Endodermal cell (in vitro differentiated cells): ENCODE data around the gene SPRR5. TPM values are rescaled to one million over a fixed set of nuclear protein-coding genes. Genes with fewer than 3 reads are reported as not detected.

Experiments used
- DNase-seq: peaks from one replicate; pipeline ENCODE4 v3.0.0-alpha.2; 2017
- H3K27ac ChIP-seq: 2 replicates; pipeline ENCODE4 v1.5.1; 2013; ENCODE audit warnings: mild to moderate bottlenecking, low read depth, low read length, moderate library complexity
- H3K27me3 ChIP-seq: 2 replicates; pipeline ENCODE4 v1.6.1; 2013; ENCODE audit warnings: mild to moderate bottlenecking, low read length, moderate library complexity; ENCODE audit not compliant: insufficient read depth, control insufficient read depth, poor library complexity, severe bottlenecking
- H3K36me3 ChIP-seq: 2 replicates; pipeline ENCODE4 v1.7.0; 2013; ENCODE audit warnings: mild to moderate bottlenecking, low read length, moderate library complexity; ENCODE audit not compliant: control insufficient read depth, insufficient read depth
- H3K4me1 ChIP-seq: one replicate; pipeline ENCODE4 v1.7.0; 2013; ENCODE audit warnings: low read length; ENCODE audit not compliant: control insufficient read depth, insufficient read depth
- H3K4me3 ChIP-seq: 2 replicates; pipeline ENCODE4 v1.5.1; 2013; ENCODE audit warnings: mild to moderate bottlenecking, low read length, moderate library complexity
- H3K9ac ChIP-seq: 2 replicates; pipeline ENCODE4 v1.6.1; 2013; ENCODE audit warnings: mild to moderate bottlenecking, low read length, moderate library complexity; ENCODE audit not compliant: poor library complexity, severe bottlenecking; ENCODE audit errors: extremely low read depth
- H3K9me3 ChIP-seq: 2 replicates; pipeline ENCODE4 v1.6.1; 2013; ENCODE audit warnings: mild to moderate bottlenecking, low read length, moderate library complexity; ENCODE audit not compliant: control insufficient read depth
- H3K27ac Mint-ChIP-seq: 2 replicates; pipeline ENCODE4 v1.8.0; 2020; ENCODE audit warnings: mixed read lengths
- H3K27me3 Mint-ChIP-seq: 2 replicates; pipeline ENCODE4 v1.8.0; 2021; ENCODE audit warnings: mild to moderate bottlenecking, mixed read lengths; ENCODE audit not compliant: insufficient read depth
- H3K36me3 Mint-ChIP-seq: 2 replicates; pipeline ENCODE4 v1.8.0; 2020; ENCODE audit warnings: low read depth, mixed read lengths
- H3K4me1 Mint-ChIP-seq: 2 replicates; pipeline ENCODE4 v1.8.0; 2020; ENCODE audit warnings: mixed read lengths
- H3K4me3 Mint-ChIP-seq: 2 replicates; pipeline ENCODE4 v1.8.0; 2020; ENCODE audit warnings: mild to moderate bottlenecking, moderate library complexity, mixed read lengths
- H3K9me3 Mint-ChIP-seq: 2 replicates; pipeline ENCODE4 v1.8.0; 2020; ENCODE audit warnings: mild to moderate bottlenecking, mixed read lengths
- CTCF ChIP-seq: fragments of 200-600 bp; sonication (generic); conservative IDR thresholded peaks from 2 replicates; pipeline ENCODE4 v1.5.0; 2021; ENCODE audit warnings: antibody characterized with exemption, mild to moderate bottlenecking
- WGBS, 2 experiments: methylation state at CpG; one replicate each; pipeline versions ENCODE4 v1.1.5 to v1.1.7; 2013; ENCODE audit warnings: missing lambda C conversion rate in 2 of 2, mixed read lengths in 1 of 2; ENCODE audit not compliant: insufficient coverage in 1 of 2, insufficient read length in 1 of 2; 5-methylcytosine and 5-hydroxymethylcytosine counted together
- long read RNA-seq, 4 experiments: library from polyadenylated mRNA in 2 of 4; library from RNA in 1 of 4; library from capped mRNA in 1 of 4; stranded (forward) in 3 of 4; unstranded in 1 of 4; transcript quantifications; one replicate each; pipeline ENCODE4 v2.0.0, GENCODE V29; 2020 to 2021; ENCODE audit warnings: inconsistent platforms in 1 of 4
- polyA plus RNA-seq, 2 experiments: library from polyadenylated mRNA; stranded (reverse); fragments of 50-300 nt; gene quantifications; one replicate each; pipeline ENCODE4 v1.2.3, GENCODE V29; 2013
- total RNA-seq, 2 donors: library from RNA; stranded (reverse); fragmentation: NEBNext Ultra II Directional in 1 of 2; extraction: Animal tissue kit (Norgen Biotek cat#: 25700) in 1 of 2; gene quantifications; 2 replicates in 1 of 2; 3 replicates in 1 of 2; pipeline ENCODE4 v1.2.1, GENCODE V29; 2021

SPRR5 gene
- not detected for total RNA-seq
- polyA plus RNA-seq (2013, experiment 1 of 2): not detected
- polyA plus RNA-seq (2013, experiment 2 of 2): not detected
- long read RNA-seq, experiment 1: 0 reads
- long read RNA-seq, experiment 2: 0 reads
- long read RNA-seq, experiment 3: 0 reads
- long read RNA-seq, experiment 4: 0 reads

GRCh38 chr1:152946651-152947256 is at the start of gene SPRR5:
SPRR5 (plus strand) TSS chr1:152947206; CDS start chr1:152948555, 1,349 bp downstream.
- Histone ChIP-seq H3K4me3 (no peak within 1 kb of the TSS), H3K9me3 (peaks cover 19% of the 10 kb centered on the region), H3K9ac (no peak within 1 kb of the TSS), H3K36me3 (no peaks in the 10 kb centered on the region), H3K27ac (no peak within 1 kb of the TSS), H3K4me1 (no peaks in the 10 kb centered on the region), H3K27me3 (no peaks in the 10 kb centered on the region)
- no peaks in the 10 kb centered on the region for H3K36me3 Mint-ChIP-seq
- WGBS, 2 experiments: 70 to 77% methylated on average over 3 to 4 of the region's 4 CpGs
- no peak for TF ChIP-seq CTCF
- no peak within 1 kb of the TSS for H3K27ac Mint-ChIP-seq
- no peaks in the 10 kb centered on the region for H3K4me1 Mint-ChIP-seq
- peaks cover 82% of the 10 kb centered on the region for H3K9me3 Mint-ChIP-seq
- H3K27me3 Mint-ChIP-seq: peaks cover 7% of the 10 kb centered on the region
- no peak within 1 kb of the TSS for H3K4me3 Mint-ChIP-seq
- DNase-seq: no peak

- Mint-ChIP-seq H3K36me3 (no peaks in the 10 kb centered on the region), H3K27me3 (no peaks in the 10 kb centered on the region), H3K9me3 (peaks cover 92% of the 10 kb centered on the region), H3K27ac (no peak overlapping the region), H3K4me1 (no peaks in the 10 kb centered on the region), H3K4me3 (no peak overlapping the region)
- no peak overlapping the region for H3K4me3 ChIP-seq
- H3K27me3 ChIP-seq: no peaks in the 10 kb centered on the region
- no peak overlapping the region for H3K9ac ChIP-seq
- no peaks in the 10 kb centered on the region for H3K4me1 ChIP-seq
- H3K36me3 ChIP-seq: no peaks in the 10 kb centered on the region
- DNase-seq: no peak
- WGBS, 2 experiments: 56 to 63% methylated on average over 4 of the region's 4 CpGs
- H3K27ac ChIP-seq: no peak overlapping the region
- peaks cover 45% of the 10 kb centered on the region for H3K9me3 ChIP-seq
- TF ChIP-seq CTCF: no peak
These were observed 48.0 kb upstream of the SPRR5 start for GRCh38 chr1:152899027-152899426.

DNA sequence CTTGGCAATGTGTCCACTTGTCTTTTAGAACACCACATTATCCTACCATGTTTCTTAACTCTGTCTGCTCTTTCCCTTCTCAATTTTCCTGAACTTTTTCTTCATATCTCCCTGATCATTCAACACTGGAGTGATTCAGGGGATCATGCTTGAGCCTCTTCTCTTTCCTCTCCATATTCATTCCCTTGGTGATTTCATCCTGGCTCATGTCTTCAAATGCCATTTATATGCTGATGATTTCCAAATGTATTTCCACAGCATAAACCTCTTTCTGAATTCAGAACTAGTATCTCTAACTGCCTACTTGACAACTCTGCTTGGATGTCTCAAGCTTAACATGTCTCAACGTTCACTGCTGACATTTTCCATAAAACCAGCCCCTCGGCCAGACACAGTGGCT is 47.1 kb upstream of the SPRR5 start:
- 29 to 54% methylated on average over 1 to 2 of the region's 2 CpGs for WGBS, 2 experiments
- H3K9me3 Mint-ChIP-seq: peaks cover 92% of the 10 kb centered on the region

More for the DNA sequence above, 47.1 kb upstream of the SPRR5 start:
- Mint-ChIP-seq H3K27me3 (no peaks in the 10 kb centered on the region), H3K36me3 (no peaks in the 10 kb centered on the region), H3K4me3 (no peak overlapping the region), H3K27ac (no peak overlapping the region), H3K4me1 (no peaks in the 10 kb centered on the region)
- Histone ChIP-seq H3K9me3 (peaks cover 45% of the 10 kb centered on the region), H3K4me1 (no peaks in the 10 kb centered on the region), H3K27ac (no peak overlapping the region), H3K27me3 (no peaks in the 10 kb centered on the region), H3K9ac (no peak overlapping the region), H3K36me3 (no peaks in the 10 kb centered on the region), H3K4me3 (no peak overlapping the region)
- no peak for DNase-seq
- TF ChIP-seq CTCF: no peak
